HepG2 (cell line): ENCODE data around the gene BRAP. TPM values are rescaled to one million over a fixed set of nuclear protein-coding genes. Genes with fewer than 3 reads are reported as not detected.
A peak's percentile ranks its signal among the peaks of the same experiment; 100 is the strongest.

Source experiments
- CHD4 ChIP-seq: fragments of 200-600 bp; sonication (generic); IDR thresholded peaks from 2 replicates; pipeline ENCODE4 v1.7.0; 2017; ENCODE audit warnings: mild to moderate bottlenecking, low read length, borderline replicate concordance
- FOXA3 ChIP-seq: IDR thresholded peaks from 2 replicates; pipeline ENCODE4 v1.6.1; 2016; ENCODE audit warnings: missing genetic modification reagents, missing compliant biosample characterization
- GATA4 ChIP-seq: sonication (generic); IDR thresholded peaks from 2 replicates; pipeline ENCODE4 v1.6.1; 2016; ENCODE audit warnings: antibody characterized with exemption, low read depth, borderline replicate concordance
- GPBP1L1 ChIP-seq: sonication (generic); formaldehyde crosslinking; IDR thresholded peaks from 2 replicates; pipeline ENCODE4 v1.5.0; 2020; ENCODE audit warnings: mild to moderate bottlenecking, missing genetic modification reagents
- HNRNPL ChIP-seq: fragments of 200-400 bp; formaldehyde crosslinking; IDR thresholded peaks from 2 replicates; pipeline ENCODE4 v1.6.1; 2017; ENCODE audit warnings: mild to moderate bottlenecking, low read depth, low read length
- IKZF4 ChIP-seq: sonication (generic); formaldehyde crosslinking; IDR thresholded peaks from 2 replicates; pipeline ENCODE4 v1.5.1; 2020; ENCODE audit warnings: borderline replicate concordance, mild to moderate bottlenecking, low read depth, missing genetic modification reagents; ENCODE audit errors: not compliant biosample characterization
- MAFK ChIP-seq, 2 experiments: IDR thresholded peaks in 1 of 2; conservative IDR thresholded peaks in 1 of 2; 2 replicates each; pipeline ENCODE4 v1.6.1; 2011; ENCODE audit warnings: improper control_type of control experiment in 2 of 2, low read length in 2 of 2
- MATR3 ChIP-seq: sonication (generic); formaldehyde crosslinking; IDR thresholded peaks from 2 replicates; pipeline ENCODE4 v1.4.0; 2020; ENCODE audit warnings: missing genetic modification reagents
- NCOA5 ChIP-seq: sonication (generic); formaldehyde crosslinking; IDR thresholded peaks from 2 replicates; pipeline ENCODE4 v1.4.0; 2020; ENCODE audit warnings: missing genetic modification reagents
- ONECUT2 ChIP-seq: sonication (generic); formaldehyde crosslinking; IDR thresholded peaks from 2 replicates; pipeline ENCODE4 v1.4.0; 2020; ENCODE audit warnings: missing genetic modification reagents
- PREB ChIP-seq: sonication (generic); formaldehyde crosslinking; IDR thresholded peaks from 2 replicates; pipeline ENCODE4 v1.4.0; 2020; ENCODE audit warnings: missing genetic modification reagents
- SP4 ChIP-seq: sonication (generic); formaldehyde crosslinking; IDR thresholded peaks from 2 replicates; pipeline ENCODE4 v1.8.1; 2023; ENCODE audit warnings: mild to moderate bottlenecking, missing genetic modification reagents
- ZC3H4 ChIP-seq: sonication (generic); formaldehyde crosslinking; IDR thresholded peaks from 2 replicates; pipeline ENCODE4 v1.4.0; 2020; ENCODE audit warnings: missing genetic modification reagents, borderline replicate concordance
- ZFP82 ChIP-seq: sonication (generic); formaldehyde crosslinking; IDR thresholded peaks from 2 replicates; pipeline ENCODE4 v1.5.1; 2020; ENCODE audit warnings: mild to moderate bottlenecking, missing genetic modification reagents, borderline replicate concordance
- ZNF549 ChIP-seq: sonication (generic); formaldehyde crosslinking; IDR thresholded peaks from 2 replicates; pipeline ENCODE4 v1.5.0; 2020; ENCODE audit warnings: missing genetic modification reagents
- ZNF564 ChIP-seq: sonication (generic); formaldehyde crosslinking; IDR thresholded peaks from 2 replicates; pipeline ENCODE4 v1.8.1; 2023; ENCODE audit warnings: mild to moderate bottlenecking, missing genetic modification reagents
- ZNF615 ChIP-seq: sonication (generic); formaldehyde crosslinking; IDR thresholded peaks from 2 replicates; pipeline ENCODE4 v1.5.0; 2020; ENCODE audit warnings: mild to moderate bottlenecking, missing genetic modification reagents, borderline replicate concordance
- ZNF644 ChIP-seq: IDR thresholded peaks from 2 replicates; pipeline ENCODE4 v1.6.1; 2016; ENCODE audit warnings: low read depth
- ZNF749 ChIP-seq: sonication (generic); formaldehyde crosslinking; IDR thresholded peaks from 2 replicates; pipeline ENCODE4 v1.8.0; 2022; ENCODE audit warnings: mild to moderate bottlenecking, missing genetic modification reagents, moderate library complexity, borderline replicate concordance
- polyA plus RNA-seq, 8 experiments: library from polyadenylated mRNA; depleted of rRNA in 3 of 8; stranded (reverse) in 7 of 8; unstranded in 1 of 8; fragments of >200 nt; fragmentation: Illumina TruSeq in 4 of 8; extraction: Trizol in 4 of 8; gene quantifications; 2 replicates each; pipeline versions ENCODE4 v1.2.1 to v1.2.3, GENCODE V29; 2011 to 2016; ENCODE audit warnings: low read depth in 4 of 8, missing spikeins in 1 of 8, mixed read lengths in 1 of 8; ENCODE audit not compliant: insufficient read depth in 1 of 8
- total RNA-seq, 5 experiments: library from RNA; depleted of rRNA; stranded (reverse); fragments of >200 nt; fragmentation: Illumina TruSeq; extraction: Trizol; gene quantifications; 2 replicates each; pipeline ENCODE4 v1.2.3, GENCODE V29; 2016; ENCODE audit warnings: low read depth in 1 of 5
- TF ChIP-seq, protein P1 (sequence below): IDR thresholded peaks from 2 replicates; pipeline ENCODE4 v1.6.1; 2016; ENCODE audit warnings: missing compliant biosample characterization, missing genetic modification reagents, borderline replicate concordance
- TF ChIP-seq, protein P2 (sequence below): sonication (generic); IDR thresholded peaks from 2 replicates; pipeline ENCODE4 v1.6.1; 2016; ENCODE audit warnings: low read depth, borderline replicate concordance
- TF ChIP-seq, protein P3 (sequence below): fragments of 450-650 bp; IDR thresholded peaks from 2 replicates; pipeline ENCODE4 v1.6.1; 2017

The BRAP gene
- total and polyA plus RNA-seq, 2 of the 13 experiments (the other 11 are each of a cell fraction or from before 2014, with no cell fraction given) = 8.1 to 15.4 TPM

- TF ChIP-seq ZNF564 (CRISPR knock-in tag) = no peak
- TF ChIP-seq GPBP1L1 (CRISPR knock-in tag) = no peak
- TF ChIP-seq PREB = no peak
- TF ChIP-seq ZFP82 (CRISPR knock-in tag) = no peak
- TF ChIP-seq, protein P1, sequence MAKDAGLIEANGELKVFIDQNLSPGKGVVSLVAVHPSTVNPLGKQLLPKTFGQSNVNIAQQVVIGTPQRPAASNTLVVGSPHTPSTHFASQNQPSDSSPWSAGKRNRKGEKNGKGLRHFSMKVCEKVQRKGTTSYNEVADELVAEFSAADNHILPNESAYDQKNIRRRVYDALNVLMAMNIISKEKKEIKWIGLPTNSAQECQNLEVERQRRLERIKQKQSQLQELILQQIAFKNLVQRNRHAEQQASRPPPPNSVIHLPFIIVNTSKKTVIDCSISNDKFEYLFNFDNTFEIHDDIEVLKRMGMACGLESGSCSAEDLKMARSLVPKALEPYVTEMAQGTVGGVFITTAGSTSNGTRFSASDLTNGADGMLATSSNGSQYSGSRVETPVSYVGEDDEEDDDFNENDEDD (CRISPR knock-in tag) = peak; percentile 52; the same call in 1 of the 2 replicates
- TF ChIP-seq MATR3 (CRISPR knock-in tag) = no peak
- TF ChIP-seq HNRNPL = no peak
- peak; percentile 32 for TF ChIP-seq IKZF4 (CRISPR knock-in tag)
- TF ChIP-seq ZNF615 (CRISPR knock-in tag) = no peak
- no peak for TF ChIP-seq ZNF644
- TF ChIP-seq ZNF749 (CRISPR knock-in tag) = no peak; the same call in 1 of the 2 replicates
- TF ChIP-seq MAFK (conservative IDR thresholded peaks at IDR 0.05 in 1 of 2, IDR thresholded peaks at IDR 0.05 in 1 of 2; ENCODE audit: low read length in 2 of 2) = no peak
- peak; percentile 96 for TF ChIP-seq CHD4
- TF ChIP-seq, protein P2, sequence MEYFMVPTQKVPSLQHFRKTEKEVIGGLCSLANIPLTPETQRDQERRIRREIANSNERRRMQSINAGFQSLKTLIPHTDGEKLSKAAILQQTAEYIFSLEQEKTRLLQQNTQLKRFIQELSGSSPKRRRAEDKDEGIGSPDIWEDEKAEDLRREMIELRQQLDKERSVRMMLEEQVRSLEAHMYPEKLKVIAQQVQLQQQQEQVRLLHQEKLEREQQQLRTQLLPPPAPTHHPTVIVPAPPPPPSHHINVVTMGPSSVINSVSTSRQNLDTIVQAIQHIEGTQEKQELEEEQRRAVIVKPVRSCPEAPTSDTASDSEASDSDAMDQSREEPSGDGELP = 0 out of 2 replicates have a peak, but pooled peaks have one; percentile 30
- TF ChIP-seq SP4 = peak; percentile 69
- no peak for TF ChIP-seq ZC3H4 (CRISPR knock-in tag)
- no peak for TF ChIP-seq NCOA5 (CRISPR knock-in tag)
- TF ChIP-seq ONECUT2 (CRISPR knock-in tag) = no peak
- peak; percentile 52; the same call in 1 of the 2 replicates for TF ChIP-seq GATA4
- TF ChIP-seq, protein P3, sequence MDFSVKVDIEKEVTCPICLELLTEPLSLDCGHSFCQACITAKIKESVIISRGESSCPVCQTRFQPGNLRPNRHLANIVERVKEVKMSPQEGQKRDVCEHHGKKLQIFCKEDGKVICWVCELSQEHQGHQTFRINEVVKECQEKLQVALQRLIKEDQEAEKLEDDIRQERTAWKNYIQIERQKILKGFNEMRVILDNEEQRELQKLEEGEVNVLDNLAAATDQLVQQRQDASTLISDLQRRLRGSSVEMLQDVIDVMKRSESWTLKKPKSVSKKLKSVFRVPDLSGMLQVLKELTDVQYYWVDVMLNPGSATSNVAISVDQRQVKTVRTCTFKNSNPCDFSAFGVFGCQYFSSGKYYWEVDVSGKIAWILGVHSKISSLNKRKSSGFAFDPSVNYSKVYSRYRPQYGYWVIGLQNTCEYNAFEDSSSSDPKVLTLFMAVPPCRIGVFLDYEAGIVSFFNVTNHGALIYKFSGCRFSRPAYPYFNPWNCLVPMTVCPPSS = no peak
- TF ChIP-seq ZNF549 (CRISPR knock-in tag) = no peak
- TF ChIP-seq FOXA3 (CRISPR knock-in tag) = peak; percentile 51
Measured at GRCh38 chr12:111685811-111686573, at the start of gene BRAP, which contains the start of gene ACAD10 (continued).
